ENCODE data around the gene HPCA.

HPCA gene

GRCh38 chr1:32891630-32892029 lies 5.3 kb downstream of the HPCA start:
- H2AFZ ChIP-seq (ENCODE audit: low read length) = no peak overlapping the region
- no peaks in the 10 kb centered on the region for H4K20me1 ChIP-seq (ENCODE audit: insufficient read depth, low read length)
- TF ChIP-seq CTCF (IDR thresholded peaks at IDR 0.05; ENCODE audit: low read length) = no peak
- TF ChIP-seq EZH2 (IDR thresholded peaks at IDR 0.05; ENCODE audit: borderline replicate concordance, low read length) = no peak
- H3K4me2 ChIP-seq (ENCODE audit: low read length) = no peak overlapping the region
- no peaks in the 10 kb centered on the region for H3K9me3 ChIP-seq (ENCODE audit: low read length)
- no peaks in the 10 kb centered on the region for H3K36me3 ChIP-seq (ENCODE audit: insufficient read depth, low read length)
- H3K9ac ChIP-seq (ENCODE audit: low read length) = no peak overlapping the region
- H3K4me3 ChIP-seq (ENCODE audit: low read depth, low read length, poor library complexity, severe bottlenecking) = no peak overlapping the region
- no peaks in the 10 kb centered on the region for H3F3A ChIP-seq (ENCODE audit: insufficient read depth, low read length)
- no peaks in the 10 kb centered on the region for H3K79me2 ChIP-seq (ENCODE audit: insufficient read depth, low read length)
- no peaks in the 10 kb centered on the region for H3K4me1 ChIP-seq (ENCODE audit: insufficient read depth, low read length, severe bottlenecking)
- no peak overlapping the region for H3K27ac ChIP-seq (ENCODE audit: low read depth, low read length, poor library complexity, severe bottlenecking)
- peaks cover 8% of the 10 kb centered on the region for H3K27me3 ChIP-seq (ENCODE audit: insufficient read depth, low read length)
- no peaks in the 10 kb centered on the region for H3K9me2 ChIP-seq (ENCODE audit: low read depth, low read length)

DNA sequence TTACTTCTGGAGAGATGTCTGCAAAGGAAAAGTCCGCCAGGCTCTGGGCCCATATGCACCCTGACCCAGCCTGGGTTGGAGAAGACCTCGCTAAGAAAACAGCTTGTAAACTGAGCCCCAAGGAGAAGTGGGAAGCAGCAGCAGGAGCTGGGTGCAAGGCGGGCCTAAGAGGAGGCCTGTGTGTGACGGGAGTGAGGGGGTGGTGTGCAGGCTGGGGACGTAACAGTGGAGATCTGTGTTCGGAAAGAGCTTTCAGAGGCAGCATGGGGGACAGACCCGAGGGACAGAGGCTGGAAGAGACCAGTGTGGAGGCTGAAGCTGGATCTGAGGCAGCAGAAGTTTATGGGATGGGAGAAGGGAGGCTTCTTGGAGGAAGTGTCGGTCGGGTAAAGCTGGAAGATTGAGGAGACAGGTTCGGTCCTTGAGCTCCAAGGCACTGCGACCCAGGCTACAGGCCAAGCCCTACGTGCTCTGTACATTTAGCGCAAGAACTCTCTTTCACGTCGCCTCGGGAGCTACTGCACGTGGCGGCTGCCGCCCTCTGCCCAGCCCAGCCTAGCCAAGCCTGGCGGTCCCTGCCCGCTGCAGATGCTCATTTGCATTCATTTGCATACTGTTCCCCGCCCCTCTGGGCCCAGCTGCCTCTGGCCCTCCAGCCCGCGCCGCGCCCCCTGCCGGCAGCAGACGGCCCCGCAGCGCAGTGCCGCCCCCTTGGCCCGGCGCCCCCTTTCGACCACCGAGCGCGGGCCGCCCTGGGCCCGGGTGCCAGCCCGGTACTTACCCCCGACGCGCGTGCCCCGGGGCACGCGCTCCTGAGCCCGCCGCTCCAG lies 6.3 kb downstream of the HPCA start:
- Histone ChIP-seq H3K79me2 (ENCODE audit: insufficient read depth, low read length) (no peaks in the 10 kb centered on the region), H3K36me3 (ENCODE audit: insufficient read depth, low read length) (no peaks in the 10 kb centered on the region), H3F3A (ENCODE audit: insufficient read depth, low read length) (no peaks in the 10 kb centered on the region), H3K9me3 (ENCODE audit: low read length) (no peaks in the 10 kb centered on the region), H3K4me3 (ENCODE audit: low read depth, low read length, poor library complexity, severe bottlenecking) (no peak overlapping the region), H3K9me2 (ENCODE audit: low read depth, low read length) (no peaks in the 10 kb centered on the region), H3K27me3 (ENCODE audit: insufficient read depth, low read length) (peaks cover 8% of the 10 kb centered on the region), H3K9ac (ENCODE audit: low read length) (no peak overlapping the region), H4K20me1 (ENCODE audit: insufficient read depth, low read length) (no peaks in the 10 kb centered on the region), H3K27ac (ENCODE audit: low read depth, low read length, poor library complexity, severe bottlenecking) (no peak overlapping the region), H3K4me1 (ENCODE audit: insufficient read depth, low read length, severe bottlenecking) (no peaks in the 10 kb centered on the region), H3K4me2 (ENCODE audit: low read length) (no peak overlapping the region), H2AFZ (ENCODE audit: low read length) (no peak overlapping the region)
- TF ChIP-seq CTCF (IDR thresholded peaks at IDR 0.05; ENCODE audit: low read length) (no peak), EZH2 (IDR thresholded peaks at IDR 0.05; ENCODE audit: borderline replicate concordance, low read length) (no peak)

DNA sequence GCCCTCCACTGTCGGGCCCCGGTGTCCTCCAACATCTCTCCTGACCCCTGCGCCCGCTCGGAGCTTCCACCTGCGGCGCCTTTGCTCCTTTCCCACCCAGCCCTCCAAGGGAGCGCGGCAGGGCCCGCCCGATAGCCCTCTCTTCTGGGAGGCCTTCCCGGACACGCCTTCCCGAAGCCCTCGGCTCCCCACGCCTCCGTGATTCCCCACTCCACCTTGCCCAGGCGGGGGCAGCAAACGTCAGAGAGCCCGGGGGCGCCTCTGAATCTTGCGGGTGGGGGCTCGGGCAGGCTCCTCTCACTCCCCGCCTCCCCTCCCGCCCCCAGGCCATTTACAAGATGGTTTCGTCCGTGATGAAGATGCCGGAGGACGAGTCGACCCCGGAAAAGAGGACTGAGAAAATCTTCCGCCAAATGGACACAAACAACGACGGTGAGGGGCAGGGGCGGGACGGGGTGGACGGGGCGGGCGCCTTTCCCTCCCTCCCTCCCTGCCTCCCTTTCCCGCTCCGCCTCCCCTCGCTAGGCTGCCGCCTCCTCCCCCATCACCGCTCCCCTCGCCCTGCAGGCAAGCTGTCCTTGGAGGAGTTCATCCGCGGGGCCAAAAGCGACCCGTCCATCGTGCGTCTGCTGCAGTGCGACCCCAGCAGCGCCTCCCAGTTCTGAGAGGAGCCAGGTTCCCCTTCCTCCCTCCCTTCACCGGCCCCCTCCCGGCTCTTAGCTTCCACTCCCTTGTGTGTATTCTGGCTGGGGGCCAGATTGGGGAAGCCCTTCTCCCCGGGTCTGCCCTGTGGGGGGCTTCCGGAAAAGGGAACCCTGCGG lies 7.1 kb downstream of the HPCA start:
- Histone ChIP-seq H4K20me1 (ENCODE audit: insufficient read depth, low read length) (no peaks in the 10 kb centered on the region), H3K9ac (ENCODE audit: low read length) (no peak overlapping the region), H2AFZ (ENCODE audit: low read length) (no peak overlapping the region)

More for the DNA sequence above, 7.1 kb downstream of the HPCA start:
- Histone ChIP-seq H3K9me2 (ENCODE audit: low read depth, low read length) (no peaks in the 10 kb centered on the region), H3K79me2 (ENCODE audit: insufficient read depth, low read length) (no peaks in the 10 kb centered on the region), H3K27me3 (ENCODE audit: insufficient read depth, low read length) (peaks cover 5% of the 10 kb centered on the region; the same call in 1 of the 2 replicates), H3K4me3 (ENCODE audit: low read depth, low read length, poor library complexity, severe bottlenecking) (no peak overlapping the region), H3K4me1 (ENCODE audit: insufficient read depth, low read length, severe bottlenecking) (no peaks in the 10 kb centered on the region), H3K36me3 (ENCODE audit: insufficient read depth, low read length) (no peaks in the 10 kb centered on the region), H3K27ac (ENCODE audit: low read depth, low read length, poor library complexity, severe bottlenecking) (no peak overlapping the region), H3K9me3 (ENCODE audit: low read length) (no peaks in the 10 kb centered on the region), H3K4me2 (ENCODE audit: low read length) (no peak overlapping the region), H3F3A (ENCODE audit: insufficient read depth, low read length) (no peaks in the 10 kb centered on the region)
- TF ChIP-seq CTCF (IDR thresholded peaks at IDR 0.05; ENCODE audit: low read length) = no peak
- no peak for TF ChIP-seq EZH2 (IDR thresholded peaks at IDR 0.05; ENCODE audit: borderline replicate concordance, low read length)

Measured in OCI-LY1 (cell line).